Stomach (tissue), 4 donors: Measurements from ENCODE around the gene MED13L.

Source experiments
- CTCF ChIP-seq, 7 experiments: fragments of 450-650 bp in 4 of 7; fragments of 200-600 bp in 3 of 7; sonication (generic) in 3 of 7; IDR thresholded peaks; one replicate each; pipeline ENCODE4 v1.5.1; 2016 to 2019; ENCODE audit warnings: antibody characterized with exemption in 7 of 7, control low read depth in 2 of 7, mild to moderate bottlenecking in 1 of 7
- EP300 ChIP-seq: sonication (generic); formaldehyde crosslinking; IDR thresholded peaks from one replicate; pipeline ENCODE4 v1.6.1; 2017; ENCODE audit warnings: antibody characterized with exemption
- POLR2A ChIP-seq, 4 donors: fragments of 450-650 bp; IDR thresholded peaks; one replicate each; pipeline ENCODE4 v1.6.1; 2016; ENCODE audit warnings: antibody characterized with exemption in 4 of 4, control low read depth in 2 of 4, mild to moderate bottlenecking in 1 of 4, moderate library complexity in 1 of 4
- POLR2AphosphoS5 ChIP-seq, 3 donors: sonication (generic); formaldehyde crosslinking; IDR thresholded peaks; one replicate each; pipeline ENCODE4 v1.6.1; 2016; ENCODE audit warnings: antibody characterized with exemption in 3 of 3

- no peak for TF ChIP-seq POLR2A (IDR thresholded peaks at IDR 0.05)
- TF ChIP-seq CTCF (IDR thresholded peaks at IDR 0.05), result no peak
- TF ChIP-seq EP300, result no peak
- no peak for TF ChIP-seq POLR2AphosphoS5 (IDR thresholded peaks at IDR 0.05)
Observed at GRCh38 chr12:116090516-116090915, 187.0 kb downstream of the MED13L start.
